Measurements from ENCODE around the gene DIAPH1.

- TF ChIP-seq CTCF (IDR thresholded peaks at IDR 0.05) (no peak), ZFX (IDR thresholded peaks at IDR 0.05; ENCODE audit: borderline replicate concordance) (no peak)
These were observed 10.2 kb downstream of the DIAPH1 start for GRCh38 chr5:141608557-141608956.

All from 22Rv1 (cell line).